Right atrium auricular region (tissue), 2 donors: ENCODE results near the gene GJD2. TPM values are rescaled to one million over a fixed set of nuclear protein-coding genes. Genes with fewer than 3 reads are reported as not detected.
A peak's percentile ranks its signal among the peaks of the same experiment; 100 is the strongest.

Source experiments
- DNase-seq: peaks from one replicate; pipeline ENCODE4 v3.0.0-alpha.2; 2019; ENCODE audit warnings: low spot score
- H3K27ac ChIP-seq, 2 donors: fragments of 200-600 bp; sonication (generic); 1 replicate in 1 of 2; 2 replicates in 1 of 2; pipeline ENCODE4 v1.5.1; 2016 to 2019
- H3K27me3 ChIP-seq, 2 donors: fragments of 200-600 bp; sonication (generic); one replicate each; pipeline versions ENCODE4 v1.5.1 to v1.6.0; 2017 to 2019
- H3K36me3 ChIP-seq: fragments of 200-600 bp; sonication (generic); one replicate; pipeline ENCODE4 v1.5.1; 2016
- H3K4me1 ChIP-seq, 2 donors: fragments of 200-600 bp; sonication (generic); one replicate each; pipeline versions ENCODE4 v1.5.1 to v1.6.0; 2017 to 2019
- H3K4me3 ChIP-seq, 2 donors: fragments of 200-600 bp; sonication (generic); 1 replicate in 1 of 2; 2 replicates in 1 of 2; pipeline ENCODE4 v1.5.1; 2017 to 2019; ENCODE audit warnings: mild to moderate bottlenecking in 1 of 2, moderate library complexity in 1 of 2
- H3K9me3 ChIP-seq, 2 donors: fragments of 200-600 bp; sonication (generic); one replicate each; pipeline ENCODE4 v1.5.1; 2019
- total RNA-seq, 2 donors: library from RNA; depleted of rRNA; stranded (reverse); fragments of >200 nt; gene quantifications; one replicate each; pipeline ENCODE4 v1.1.0, GENCODE V29; 2016
- TF ChIP-seq, protein P1 (sequence below), 2 donors: fragments of 200-600 bp; sonication (generic); IDR thresholded peaks; one replicate each; pipeline ENCODE4 v1.5.1; 2019; ENCODE audit warnings: antibody characterized with exemption in 2 of 2

Gene GJD2
- total RNA-seq = 10 to 100 TPM; 13.6 to 42.3 TPM

- Histone ChIP-seq H3K4me1 (peaks cover 0 to 14% of the 10 kb centered on the region in 2 donors), H3K4me3 (peak within 1 kb of the TSS; percentile 53), H3K36me3 (no peaks in the 10 kb centered on the region), H3K27ac (peak within 1 kb of the TSS in 1 of 2 donors; percentile 72), H3K9me3 (no peaks in the 10 kb centered on the region), H3K27me3 (peaks cover 0 to 6% of the 10 kb centered on the region in 2 donors)
- DNase-seq = no peak
- TF ChIP-seq, protein P1, sequence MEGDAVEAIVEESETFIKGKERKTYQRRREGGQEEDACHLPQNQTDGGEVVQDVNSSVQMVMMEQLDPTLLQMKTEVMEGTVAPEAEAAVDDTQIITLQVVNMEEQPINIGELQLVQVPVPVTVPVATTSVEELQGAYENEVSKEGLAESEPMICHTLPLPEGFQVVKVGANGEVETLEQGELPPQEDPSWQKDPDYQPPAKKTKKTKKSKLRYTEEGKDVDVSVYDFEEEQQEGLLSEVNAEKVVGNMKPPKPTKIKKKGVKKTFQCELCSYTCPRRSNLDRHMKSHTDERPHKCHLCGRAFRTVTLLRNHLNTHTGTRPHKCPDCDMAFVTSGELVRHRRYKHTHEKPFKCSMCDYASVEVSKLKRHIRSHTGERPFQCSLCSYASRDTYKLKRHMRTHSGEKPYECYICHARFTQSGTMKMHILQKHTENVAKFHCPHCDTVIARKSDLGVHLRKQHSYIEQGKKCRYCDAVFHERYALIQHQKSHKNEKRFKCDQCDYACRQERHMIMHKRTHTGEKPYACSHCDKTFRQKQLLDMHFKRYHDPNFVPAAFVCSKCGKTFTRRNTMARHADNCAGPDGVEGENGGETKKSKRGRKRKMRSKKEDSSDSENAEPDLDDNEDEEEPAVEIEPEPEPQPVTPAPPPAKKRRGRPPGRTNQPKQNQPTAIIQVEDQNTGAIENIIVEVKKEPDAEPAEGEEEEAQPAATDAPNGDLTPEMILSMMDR (IDR thresholded peaks at IDR 0.05) = no peak
Measured at GRCh38 chr15:34754674-34755418, at the start of gene GJD2. TSS of gene GJD2 (minus strand) at chr15:34754998. CDS start at chr15:34754488, 510 bp downstream.

- peak overlapping the region in 1 of 2 donors; percentile 19 for H3K27ac ChIP-seq
- no peaks in the 10 kb centered on the region for H3K27me3 ChIP-seq
- no peak overlapping the region for H3K4me3 ChIP-seq
- TF ChIP-seq, protein P1 (IDR thresholded peaks at IDR 0.05) = no peak
- peaks cover 0 to 16% of the 10 kb centered on the region in 2 donors for H3K4me1 ChIP-seq
- no peak for DNase-seq
- H3K36me3 ChIP-seq = no peaks in the 10 kb centered on the region
- H3K9me3 ChIP-seq = no peaks in the 10 kb centered on the region
Measured at GRCh38 chr15:34804113-34804512, 49.3 kb upstream of the GJD2 start.

GRCh38 chr15:34802803-34803750 is 48.3 kb upstream of the GJD2 start:
- Histone ChIP-seq H3K4me3 (no peak overlapping the region), H3K27me3 (no peaks in the 10 kb centered on the region), H3K36me3 (no peaks in the 10 kb centered on the region), H3K9me3 (no peaks in the 10 kb centered on the region), H3K27ac (peak overlapping the region in 1 of 2 donors; percentile 22), H3K4me1 (peaks cover 0 to 18% of the 10 kb centered on the region in 2 donors)
- DNase-seq = no peak
- TF ChIP-seq, protein P1 (IDR thresholded peaks at IDR 0.05) = no peak

DNA sequence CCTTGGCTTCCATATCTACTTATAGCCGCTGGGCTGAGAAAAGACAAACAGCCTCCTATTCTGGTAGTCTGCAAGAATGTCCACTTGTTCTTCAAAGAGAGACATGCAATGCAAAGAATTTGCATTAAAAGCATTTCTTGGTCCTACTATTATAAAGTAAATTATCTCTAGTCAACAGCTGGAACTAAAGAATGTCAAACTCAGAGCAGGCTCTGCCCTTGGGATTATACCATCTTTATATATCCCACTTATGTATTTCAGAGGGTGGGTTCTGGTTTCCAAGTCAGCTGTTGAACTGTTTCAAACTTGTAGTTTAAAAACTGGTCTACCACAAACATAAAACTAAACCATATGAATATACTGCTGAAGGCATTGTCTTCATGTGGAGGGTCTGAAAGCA is 47.6 kb upstream of the GJD2 start:
- H3K36me3 ChIP-seq = no peaks in the 10 kb centered on the region
- no peak for DNase-seq
- peak overlapping the region in 1 of 2 donors; percentile 22 for H3K27ac ChIP-seq
- H3K4me1 ChIP-seq = peaks cover 0 to 18% of the 10 kb centered on the region in 2 donors
- no peak overlapping the region for H3K4me3 ChIP-seq
- H3K9me3 ChIP-seq = no peaks in the 10 kb centered on the region
- TF ChIP-seq, protein P1 (IDR thresholded peaks at IDR 0.05) = no peak
- no peaks in the 10 kb centered on the region for H3K27me3 ChIP-seq

GRCh38 chr15:34799149-34800101 is 44.6 kb upstream of the GJD2 start:
- DNase-seq = no peak
- Histone ChIP-seq H3K36me3 (peaks cover 9% of the 10 kb centered on the region), H3K27me3 (no peaks in the 10 kb centered on the region), H3K27ac (peak overlapping the region; percentile 85 to 95), H3K4me1 (peaks cover 0 to 18% of the 10 kb centered on the region in 2 donors), H3K9me3 (no peaks in the 10 kb centered on the region), H3K4me3 (no peak overlapping the region)
- TF ChIP-seq, protein P1 (IDR thresholded peaks at IDR 0.05) = no peak
